Mucosa of gallbladder (tissue), 1 donor: ENCODE data around the gene IFT57. TPM values are rescaled to one million over a fixed set of nuclear protein-coding genes. Genes with fewer than 3 reads are reported as not detected.

Source experiments
- DNase-seq: peaks from one replicate; pipeline ENCODE4 v3.0.0-alpha.2; 2020; ENCODE audit warnings: low spot score
- total RNA-seq: library from RNA; stranded (reverse); gene quantifications from one replicate; pipeline ENCODE4 v1.2.1, GENCODE V29; 2021
- donor health status: DM: no; HTN: no; CAD: no.

The IFT57 gene
- total RNA-seq, 1 donor from 2014 or later: 51.1 TPM

DNA sequence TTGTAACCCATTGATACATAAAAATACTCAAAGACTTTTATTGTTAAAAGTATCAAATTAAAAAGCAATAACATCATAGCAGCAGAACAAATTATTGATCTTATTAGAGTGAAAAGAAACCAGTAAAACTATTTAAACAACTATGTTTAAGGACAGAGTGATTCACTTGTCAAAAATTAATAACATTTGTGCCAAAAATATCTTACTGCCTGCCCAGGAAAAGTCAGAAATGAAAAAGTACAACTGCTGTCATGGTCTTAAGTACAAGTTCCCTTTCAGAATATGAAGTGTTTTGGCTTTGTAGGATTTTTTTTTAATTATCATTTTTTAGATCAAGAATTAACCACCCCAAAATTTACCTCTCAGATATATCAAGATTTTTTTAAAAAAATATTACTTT is 3.4 kb downstream of the IFT57 start:
- no peak for DNase-seq

DNA sequence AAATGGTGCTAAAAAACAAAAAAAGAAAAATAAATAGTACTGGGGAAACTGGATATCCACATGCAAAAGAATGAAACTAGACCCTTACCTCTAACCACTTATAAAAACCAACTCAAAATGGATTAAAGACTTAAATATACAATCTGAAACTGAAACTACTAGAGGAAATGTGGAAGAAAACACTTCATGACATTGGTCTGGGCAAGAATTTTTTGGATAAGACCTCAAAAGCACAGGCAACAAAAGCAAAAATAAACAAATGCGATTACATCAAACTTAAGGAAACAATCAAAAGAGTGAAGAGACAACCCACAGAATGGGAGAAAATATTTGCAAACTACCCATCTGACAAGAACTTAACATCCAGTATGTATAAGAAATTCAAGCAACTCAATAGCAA is 6.4 kb downstream of the IFT57 start:
- DNase-seq: no peak

DNA sequence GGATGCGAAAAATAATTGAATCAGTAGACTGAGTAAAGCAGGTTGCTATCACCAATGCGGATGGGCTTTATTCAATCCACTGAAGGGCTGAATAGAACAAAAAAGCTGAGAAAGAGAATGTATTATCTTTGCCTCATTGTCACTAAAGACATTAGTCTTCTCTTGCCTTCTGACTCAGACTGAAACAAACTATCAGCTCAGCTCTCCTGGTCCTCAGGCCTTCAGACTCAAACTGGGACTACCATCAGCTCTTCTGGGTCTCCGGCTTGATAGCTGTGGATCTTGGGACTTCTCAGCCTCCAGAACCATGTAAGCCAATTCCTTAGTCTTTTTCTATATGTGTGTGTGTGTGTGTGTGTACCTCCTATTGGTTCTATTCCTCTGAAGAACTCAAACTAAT is 12.6 kb downstream of the IFT57 start:
- DNase-seq: no peak

DNA sequence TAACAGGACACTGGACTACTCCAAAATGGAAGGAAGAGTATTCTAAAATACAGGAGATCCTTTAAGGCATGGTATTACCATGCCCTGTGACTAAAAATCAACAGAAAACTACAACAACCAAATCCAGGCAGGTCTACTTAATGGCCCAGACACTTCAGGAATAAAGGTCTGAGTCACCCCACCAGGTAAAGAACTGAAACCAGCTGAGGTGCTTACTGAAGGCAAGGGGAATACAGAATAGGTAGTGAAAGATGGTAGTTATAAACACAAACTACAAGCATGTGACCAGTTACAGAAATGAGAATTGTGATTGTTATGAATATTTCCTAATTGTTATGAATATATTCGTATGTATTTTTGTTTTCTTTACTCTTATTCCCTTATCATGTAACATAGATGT is 13.4 kb downstream of the IFT57 start:
- no peak for DNase-seq

DNA sequence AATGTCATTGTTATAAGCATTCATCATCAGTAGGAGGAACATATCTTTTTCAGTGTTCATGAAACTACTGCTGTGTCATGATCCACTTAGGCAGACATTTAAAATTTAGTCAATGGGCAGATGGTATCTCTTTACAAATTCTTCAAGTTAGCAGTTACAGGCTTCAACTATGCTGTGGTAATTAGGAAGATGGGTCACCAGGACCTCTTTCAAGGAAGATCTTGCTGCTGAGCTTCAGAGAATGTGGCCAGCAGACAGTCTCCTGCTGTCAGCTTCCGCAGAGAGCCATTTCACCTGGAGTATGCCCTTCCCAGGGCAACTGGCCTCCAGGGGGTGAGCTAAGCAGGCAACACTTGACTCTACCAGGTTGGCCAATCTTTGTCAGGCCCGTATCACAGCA is 19.4 kb downstream of the IFT57 start:
- no peak for DNase-seq

DNA sequence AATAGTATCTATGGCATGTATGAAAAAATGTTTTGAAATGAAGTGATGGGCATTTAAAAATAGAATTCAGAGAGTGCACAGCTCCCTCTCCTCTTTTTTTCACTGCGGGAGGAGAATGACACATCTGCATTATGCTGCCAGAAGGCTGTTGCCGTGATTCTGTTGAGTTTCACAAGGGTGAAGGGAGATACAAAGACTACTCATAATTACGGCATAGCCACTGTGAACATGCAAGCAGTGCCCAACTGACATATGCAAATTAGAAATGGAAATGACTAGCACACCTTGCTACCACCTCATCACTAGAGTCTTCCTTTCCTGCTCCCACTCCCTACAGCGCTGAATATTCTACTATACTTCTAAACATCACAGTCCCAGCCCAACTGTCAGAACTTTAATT is 20.1 kb downstream of the IFT57 start:
- no peak for DNase-seq

DNA sequence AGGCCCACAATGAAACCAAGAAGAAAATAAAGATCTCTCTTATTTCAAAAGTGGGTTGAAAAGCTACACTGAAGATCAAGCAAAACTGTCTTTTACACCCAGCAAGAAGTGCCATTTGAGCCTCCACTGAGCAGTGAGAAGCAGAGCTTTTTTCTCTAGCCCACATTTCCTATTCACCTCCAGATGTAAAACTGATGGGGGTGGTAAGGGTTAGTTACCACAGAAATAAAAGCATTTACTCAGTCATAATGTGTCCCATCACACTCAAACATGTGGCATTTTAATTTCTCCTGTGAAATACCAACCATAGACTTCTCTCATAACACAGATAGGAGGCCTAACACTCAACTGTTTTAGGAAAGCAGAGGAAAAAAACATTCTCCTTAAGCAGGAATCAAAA is 21.0 kb downstream of the IFT57 start:
- no peak for DNase-seq

DNA sequence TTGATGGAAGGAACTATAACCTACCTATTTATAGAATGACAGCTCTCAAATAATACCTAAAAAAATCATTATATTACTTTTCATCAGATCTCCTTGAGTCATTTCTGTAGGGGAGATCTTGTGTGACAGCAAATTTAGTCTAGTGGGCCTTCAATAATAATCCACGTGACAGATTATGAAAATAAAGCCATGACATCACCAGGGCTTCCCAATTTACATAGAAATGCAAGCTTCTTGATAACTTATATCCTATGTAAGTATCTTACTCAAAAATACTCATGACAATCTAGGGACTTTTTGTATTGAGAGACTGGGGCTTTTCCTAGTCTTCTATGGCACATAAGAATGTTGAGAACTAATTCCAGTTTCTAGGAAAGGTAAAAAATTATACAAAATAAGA is 21.6 kb downstream of the IFT57 start:
- DNase-seq: no peak

DNA sequence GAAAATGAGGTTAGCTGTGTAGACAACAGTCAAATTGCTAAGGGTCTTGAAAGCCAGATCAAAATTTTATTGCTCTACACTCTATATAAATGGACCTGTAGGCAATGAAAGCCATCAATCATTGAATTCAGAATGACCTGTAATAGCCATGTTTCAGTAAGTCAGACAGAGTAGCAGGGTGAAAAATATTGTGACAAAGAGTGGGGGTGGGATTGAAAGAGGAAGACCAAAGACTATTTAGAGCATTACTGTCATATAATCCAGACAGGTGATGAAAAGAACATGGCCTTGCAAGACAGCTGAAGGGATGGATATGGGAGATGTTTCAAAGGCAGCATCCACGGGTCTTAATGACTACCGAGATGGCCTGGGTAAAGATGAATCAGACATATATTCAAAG is 22.2 kb downstream of the IFT57 start:
- DNase-seq: no peak

DNA sequence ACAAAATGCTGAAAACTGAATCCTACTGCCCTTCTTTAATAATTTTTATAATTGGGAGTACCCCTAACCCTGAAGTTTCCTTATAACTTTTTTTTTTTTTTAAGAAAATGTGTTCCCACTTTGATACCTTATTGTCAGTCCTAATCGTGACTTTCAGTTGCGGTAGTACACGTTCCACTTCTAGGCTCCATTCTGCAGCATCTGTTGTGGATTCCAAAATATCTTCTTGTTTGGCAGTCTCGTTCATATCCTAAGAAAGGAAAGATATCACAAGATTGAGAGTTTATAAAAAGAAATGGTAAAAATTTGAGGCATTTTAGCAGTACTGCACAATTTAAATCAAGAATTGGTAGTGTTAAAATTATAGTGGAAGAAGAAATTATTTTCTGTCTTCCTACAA is 30.8 kb downstream of the IFT57 start:
- no peak for DNase-seq

DNA sequence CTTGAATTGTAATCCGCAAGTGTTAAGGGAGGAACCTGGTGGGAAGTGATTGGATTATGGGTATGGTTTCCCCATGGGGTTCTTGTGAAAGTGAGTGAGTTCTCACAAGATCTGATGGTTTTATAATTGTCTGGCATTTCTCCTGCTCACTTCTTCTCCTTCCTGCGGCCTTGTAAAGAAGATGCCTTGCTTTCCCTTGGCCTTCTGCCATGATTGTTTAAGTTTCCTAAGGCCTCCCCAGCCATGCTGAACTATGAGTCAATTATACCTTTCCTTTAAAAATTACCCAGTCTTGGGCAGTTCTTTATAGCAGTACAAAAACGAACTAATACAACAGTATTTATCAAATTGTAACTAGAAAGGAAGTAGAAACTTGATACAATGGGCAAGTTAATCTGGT is 31.9 kb downstream of the IFT57 start:
- no peak for DNase-seq

DNA sequence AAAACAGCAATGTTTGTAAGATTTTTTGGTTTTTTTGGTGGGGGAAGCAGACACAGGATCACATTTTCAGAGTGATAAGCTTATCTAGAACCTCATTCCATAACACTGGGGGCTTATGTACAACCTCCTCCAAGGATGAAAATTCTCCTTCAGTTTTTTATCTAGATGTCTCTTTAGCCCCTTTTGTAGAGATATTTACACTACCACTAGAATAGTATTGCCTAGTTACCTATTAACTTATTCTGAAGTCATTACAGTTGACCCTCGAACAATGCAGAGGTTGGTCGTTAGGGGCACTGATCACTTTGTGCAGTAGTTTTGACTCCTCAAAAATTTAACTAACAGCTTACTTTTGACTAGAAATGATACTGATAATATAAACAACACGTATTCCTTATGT is 32.8 kb downstream of the IFT57 start:
- DNase-seq: no peak

DNA sequence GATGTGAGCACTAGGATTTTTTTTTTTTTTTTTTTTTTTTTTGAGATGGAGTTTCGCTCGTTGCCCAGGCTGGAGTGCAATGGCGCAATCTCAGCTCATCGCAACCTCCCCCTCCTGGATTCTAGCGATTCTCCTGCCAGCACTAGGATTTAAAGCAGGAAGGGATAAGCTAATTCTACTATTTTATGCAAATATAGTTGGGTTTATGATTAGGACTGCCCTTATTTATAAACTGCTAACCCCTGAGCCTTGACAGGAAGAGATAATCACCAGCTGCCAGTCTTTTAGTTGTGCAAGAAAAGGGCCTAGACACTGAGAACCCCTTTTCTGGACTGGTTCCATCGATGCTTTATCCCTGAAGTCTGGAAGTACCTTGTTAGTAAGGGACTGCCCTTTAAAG is 36.7 kb downstream of the IFT57 start:
- no peak for DNase-seq

DNA sequence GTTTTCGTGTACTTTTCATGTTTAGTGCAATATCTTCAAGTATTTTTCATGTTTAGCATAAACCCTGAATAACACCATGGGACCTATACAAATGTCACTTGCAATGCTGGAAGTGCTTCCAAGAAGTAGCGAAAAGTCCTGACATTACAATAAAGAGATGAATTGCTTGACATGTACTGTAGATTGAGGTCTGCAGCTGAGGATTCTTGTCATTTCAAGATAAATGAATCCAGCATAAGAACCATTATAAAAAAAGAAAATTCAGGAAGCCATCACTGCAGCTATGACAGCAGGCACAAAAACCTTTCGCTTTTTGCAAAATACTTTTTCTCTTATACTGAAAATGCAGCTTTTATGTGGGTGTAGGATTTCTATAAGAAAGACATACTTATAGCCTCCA is 37.4 kb downstream of the IFT57 start:
- no peak for DNase-seq

DNA sequence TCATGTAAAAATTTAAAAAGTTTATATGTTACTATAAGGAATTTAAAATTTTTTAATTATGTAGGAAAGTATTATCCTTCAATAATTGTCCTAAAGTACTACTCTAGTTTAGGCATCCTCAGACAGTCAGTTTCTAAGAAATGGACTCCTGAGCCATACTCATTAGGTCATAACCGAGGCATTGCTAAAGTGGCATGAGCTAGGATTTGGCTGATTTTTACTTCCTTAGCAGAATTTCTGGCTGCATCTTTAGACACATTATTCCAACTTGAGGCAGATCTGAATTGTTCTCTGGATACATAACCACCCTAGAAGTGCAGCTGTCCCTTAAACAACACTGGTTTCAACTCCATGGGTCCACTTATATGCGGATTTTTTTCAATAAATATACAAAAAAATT is 38.3 kb downstream of the IFT57 start:
- DNase-seq: no peak

DNA sequence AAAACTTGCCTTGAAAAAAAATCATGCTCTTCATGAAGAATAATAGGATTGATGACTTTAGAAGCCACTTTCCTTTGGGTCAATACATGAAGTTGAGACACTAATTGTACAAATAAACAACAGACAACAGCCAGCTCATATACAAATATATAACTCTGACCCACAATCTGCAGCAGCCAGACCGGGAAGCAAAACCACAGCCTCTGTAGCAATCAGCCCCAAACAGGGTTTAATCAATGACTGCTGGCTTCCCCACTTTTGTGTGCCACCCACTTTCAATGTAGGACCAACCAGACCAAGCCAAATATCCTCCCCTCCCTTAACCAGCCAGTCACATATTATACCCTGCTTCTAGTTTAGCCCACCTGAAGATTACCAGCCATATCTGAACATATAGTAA is 39.0 kb downstream of the IFT57 start:
- no peak for DNase-seq

DNA sequence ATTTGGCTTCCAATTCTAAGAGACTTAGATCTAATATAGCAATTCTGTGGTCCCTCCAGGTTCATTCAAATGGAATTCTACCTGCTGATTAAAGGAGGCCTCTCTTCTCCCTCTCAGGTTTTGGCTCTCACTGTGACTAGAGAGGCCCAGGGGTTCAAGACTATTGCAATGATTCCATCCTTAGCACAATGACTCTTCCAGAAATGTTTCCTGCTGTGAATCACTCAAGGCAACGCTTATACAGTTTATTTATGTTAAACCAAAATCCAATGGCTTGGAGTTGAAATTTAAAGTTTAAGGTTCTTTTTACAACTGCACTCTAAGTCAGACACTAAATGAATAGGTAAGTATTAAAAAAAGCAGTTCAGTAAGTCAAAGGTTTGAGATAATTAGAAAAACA is 39.9 kb downstream of the IFT57 start:
- no peak for DNase-seq

DNA sequence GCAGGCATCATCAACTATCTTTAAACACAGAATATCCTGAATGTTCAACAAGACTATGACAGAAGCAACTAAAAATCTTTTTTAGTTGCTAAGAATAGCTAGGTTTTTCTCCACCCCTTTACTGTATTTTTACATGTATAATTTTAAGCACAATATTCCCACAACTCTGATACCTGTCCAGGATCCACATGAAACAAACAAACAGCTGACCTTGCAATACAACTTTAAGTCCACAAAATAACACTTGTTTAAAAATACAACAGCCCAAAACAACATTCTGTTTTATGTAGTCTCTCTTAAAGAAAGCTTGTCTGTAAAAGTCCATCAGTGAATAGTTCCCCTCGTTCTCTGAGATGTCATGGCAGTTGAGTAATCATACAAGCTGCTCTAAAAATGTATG is 41.1 kb downstream of the IFT57 start:
- DNase-seq: no peak

DNA sequence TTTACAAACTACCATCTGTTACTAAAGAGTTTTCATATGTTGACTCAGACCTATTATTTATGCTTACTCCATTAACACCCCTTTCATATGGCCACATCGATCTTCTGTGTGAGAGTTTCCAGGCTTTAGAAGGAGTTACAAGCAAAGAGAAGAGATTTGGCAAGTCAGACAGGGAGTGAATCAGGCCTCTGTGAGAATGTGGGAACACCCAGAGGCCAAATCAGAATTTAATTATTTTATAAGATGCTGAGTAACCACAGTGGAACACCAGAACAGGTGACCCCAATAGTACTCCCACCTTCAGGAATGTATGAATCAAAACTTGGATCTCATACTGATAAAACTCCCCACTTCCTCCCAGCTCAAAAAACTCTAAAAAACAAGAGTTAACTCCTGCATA is 42.0 kb downstream of the IFT57 start:
- DNase-seq: no peak

DNA sequence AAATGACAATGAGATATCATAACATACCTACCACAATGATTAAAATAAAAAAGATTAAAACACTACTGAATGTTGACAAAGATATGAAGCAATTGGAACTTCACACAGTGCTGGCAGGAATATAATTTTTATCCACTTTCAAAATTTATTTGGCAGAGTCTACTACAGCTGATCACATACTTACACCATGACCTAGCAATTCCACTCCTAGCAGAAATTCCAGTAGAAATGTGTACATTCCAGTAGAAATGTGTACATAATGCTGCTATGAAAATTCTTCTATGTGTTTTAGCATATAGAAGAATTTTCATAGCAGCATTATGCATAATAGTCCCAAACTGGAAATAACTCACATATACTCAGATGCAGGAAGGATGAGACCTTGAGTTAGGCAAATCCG is 43.5 kb downstream of the IFT57 start:
- no peak for DNase-seq

DNA sequence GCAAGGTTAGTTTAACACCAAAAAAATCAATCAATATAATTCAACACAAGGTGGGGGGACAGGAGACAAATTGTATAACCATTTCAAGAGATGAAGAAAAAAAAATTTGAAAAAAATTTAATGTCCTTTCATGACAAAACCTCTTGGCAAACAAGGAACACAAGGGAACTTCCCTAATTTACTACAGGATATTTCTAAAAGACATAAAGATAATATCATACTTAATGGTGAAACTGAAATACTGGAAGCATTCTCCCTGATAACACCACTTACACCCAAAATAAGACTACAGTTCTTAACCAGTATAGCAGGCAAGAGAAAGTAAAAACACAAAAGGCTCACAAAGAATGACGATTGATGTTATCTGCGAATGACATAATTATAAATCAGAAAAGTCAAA is 44.7 kb downstream of the IFT57 start:
- no peak for DNase-seq

DNA sequence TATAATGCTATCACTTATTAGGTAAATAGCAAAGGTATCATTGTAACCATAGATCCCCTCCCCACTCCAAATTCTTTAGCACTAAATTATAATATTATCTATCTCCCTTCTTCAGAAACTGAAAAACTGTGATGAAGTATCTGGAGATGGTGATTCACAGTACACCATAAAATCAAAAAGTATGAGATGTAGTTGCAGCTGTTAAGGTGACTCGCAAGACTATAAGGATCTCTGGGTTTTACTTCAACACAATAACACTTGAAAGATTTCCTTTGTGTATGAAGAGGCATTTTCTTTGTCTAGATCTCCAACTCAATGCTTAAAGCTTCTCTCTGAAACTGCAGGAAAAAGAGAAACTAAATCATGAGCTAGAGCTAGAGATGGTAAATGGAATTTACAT is 46.9 kb downstream of the IFT57 start:
- DNase-seq: no peak

DNA sequence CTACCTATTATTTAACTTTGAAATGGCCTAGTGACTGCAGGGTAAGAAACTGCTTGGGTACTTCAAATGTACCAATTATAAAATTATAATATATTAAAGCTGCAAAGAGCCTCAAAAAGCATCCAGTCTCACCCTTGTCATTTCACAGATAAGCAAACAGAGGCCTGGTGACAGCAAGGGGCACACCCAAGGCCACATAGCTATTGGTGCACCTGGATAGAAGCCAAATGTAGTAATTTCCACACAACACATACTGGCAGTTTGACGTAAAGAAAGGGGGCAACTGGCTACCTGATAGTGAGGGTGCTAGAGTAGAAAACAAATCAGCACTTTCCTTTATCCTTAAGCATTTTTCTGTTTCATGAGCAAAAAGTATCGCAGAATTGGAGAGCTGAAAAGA is 51.1 kb downstream of the IFT57 start:
- DNase-seq: no peak

DNA sequence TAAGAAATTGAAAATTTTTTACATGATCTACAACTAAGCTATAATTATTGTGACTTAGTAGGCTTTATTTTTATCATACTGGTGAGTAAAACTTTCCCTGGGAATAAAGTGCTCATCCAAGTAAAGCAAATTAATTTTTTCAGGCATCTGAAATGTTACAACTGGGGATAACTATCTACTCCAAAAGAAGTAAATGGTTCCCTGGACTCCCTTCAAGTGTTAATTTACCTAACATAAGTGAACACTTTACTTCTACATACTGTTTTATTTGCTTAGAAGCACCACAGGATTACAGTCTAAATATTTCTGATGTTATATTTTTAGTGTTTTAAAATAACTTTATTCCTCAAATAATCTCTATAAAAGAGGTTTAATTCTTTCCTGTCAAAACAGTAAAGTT is 57.8 kb downstream of the IFT57 start:
- DNase-seq: no peak

DNA sequence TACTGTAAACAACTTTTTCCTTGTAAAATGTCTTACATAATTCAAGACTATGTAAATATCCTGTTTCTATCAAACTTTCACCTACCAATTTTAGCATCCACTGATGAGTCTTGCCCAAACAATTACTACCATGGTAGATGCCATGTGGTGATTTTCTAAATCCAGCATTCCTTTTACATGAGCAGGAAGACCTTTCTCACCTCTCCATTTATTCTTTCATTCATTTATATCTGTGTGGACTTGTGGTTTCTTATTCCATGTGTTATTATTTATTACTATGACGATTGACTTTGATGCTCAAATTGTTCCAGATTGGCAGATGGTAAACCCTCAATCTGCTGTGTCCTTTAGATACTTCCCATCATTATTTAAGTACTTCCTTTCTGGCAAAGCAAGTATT is 62.4 kb downstream of the IFT57 start:
- DNase-seq: no peak
